SK-MEL-5 (cell line): ENCODE data around the gene SAMD14. TPM values are rescaled to one million over a fixed set of nuclear protein-coding genes. Genes with fewer than 3 reads are reported as not detected.

Experiments
- DNase-seq: peaks from one replicate; pipeline ENCODE4 v3.0.0-alpha.2; 2016; ENCODE audit warnings: low read depth, low spot score
- in situ Hi-C: cut with HindIII; loops from 2 replicates; pipeline ENCODE4 v1.10.0; 2016; ENCODE audit warnings: low sequenced_read_pairs, high pct_unique_total_duplicates, low pct_unique_long_range_greater_than_20kb
- total RNA-seq: library from RNA; depleted of rRNA; stranded (reverse); fragments of >200 nt; shearing (Covaris generic); gene quantifications from 2 replicates; pipeline ENCODE4 v1.2.3, GENCODE V29; 2014

SAMD14 gene
- total RNA-seq, 1 experiment from 2014 or later, result 0.03 TPM

DNA sequence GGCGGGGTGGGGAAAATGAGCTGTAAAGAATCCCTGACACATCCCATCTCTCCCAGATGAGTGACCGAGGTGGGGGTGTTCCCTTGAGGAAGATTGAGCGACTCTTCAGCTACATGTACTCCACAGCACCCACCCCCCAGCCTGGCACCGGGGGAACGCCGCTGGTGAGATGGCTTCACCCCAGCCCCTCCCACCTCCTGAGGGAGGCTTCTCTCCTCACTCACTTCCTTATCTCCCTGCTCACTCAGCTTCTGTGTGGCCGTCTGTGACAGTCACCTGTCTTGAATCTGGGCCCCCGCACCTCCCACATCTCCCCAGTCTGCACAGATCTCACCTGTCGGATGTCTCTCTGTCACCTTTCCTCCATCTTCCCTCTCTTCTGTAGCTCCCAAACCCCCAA lies 21.4 kb downstream of the SAMD14 start:
- no peak for DNase-seq
- in situ Hi-C loops, result no loop called here

DNA sequence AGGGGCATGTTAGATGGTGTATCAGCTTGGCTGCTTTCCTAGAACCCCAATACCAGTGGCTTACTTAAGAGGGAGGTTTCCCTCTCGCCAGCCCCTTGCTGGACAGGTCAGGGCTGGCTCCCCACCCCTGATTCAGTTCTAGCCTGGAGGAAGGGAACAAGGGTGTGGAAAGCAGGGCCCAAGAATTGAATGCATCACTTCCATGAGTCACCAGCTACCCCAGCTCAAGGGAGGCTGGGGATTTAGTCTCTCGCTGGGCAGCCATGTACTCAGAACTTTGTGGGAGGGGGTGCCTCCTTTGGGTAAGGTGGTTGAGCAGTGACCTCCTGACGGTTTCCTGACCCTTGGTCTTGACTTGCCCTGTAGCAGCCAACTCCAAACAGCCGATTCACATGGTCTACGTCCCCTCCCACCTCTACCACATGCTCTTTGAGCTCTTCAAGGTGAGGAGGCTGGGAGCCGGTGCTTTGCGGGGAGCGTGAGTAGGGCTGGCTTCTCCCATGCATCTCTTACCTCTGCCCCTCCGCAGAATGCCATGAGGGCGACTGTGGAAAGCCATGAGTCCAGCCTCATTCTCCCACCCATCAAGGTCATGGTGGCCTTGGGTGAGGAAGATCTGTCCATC lies 22.1 kb downstream of the SAMD14 start:
- in situ Hi-C loops, result no loop called here
- DNase-seq, result no peak

DNA sequence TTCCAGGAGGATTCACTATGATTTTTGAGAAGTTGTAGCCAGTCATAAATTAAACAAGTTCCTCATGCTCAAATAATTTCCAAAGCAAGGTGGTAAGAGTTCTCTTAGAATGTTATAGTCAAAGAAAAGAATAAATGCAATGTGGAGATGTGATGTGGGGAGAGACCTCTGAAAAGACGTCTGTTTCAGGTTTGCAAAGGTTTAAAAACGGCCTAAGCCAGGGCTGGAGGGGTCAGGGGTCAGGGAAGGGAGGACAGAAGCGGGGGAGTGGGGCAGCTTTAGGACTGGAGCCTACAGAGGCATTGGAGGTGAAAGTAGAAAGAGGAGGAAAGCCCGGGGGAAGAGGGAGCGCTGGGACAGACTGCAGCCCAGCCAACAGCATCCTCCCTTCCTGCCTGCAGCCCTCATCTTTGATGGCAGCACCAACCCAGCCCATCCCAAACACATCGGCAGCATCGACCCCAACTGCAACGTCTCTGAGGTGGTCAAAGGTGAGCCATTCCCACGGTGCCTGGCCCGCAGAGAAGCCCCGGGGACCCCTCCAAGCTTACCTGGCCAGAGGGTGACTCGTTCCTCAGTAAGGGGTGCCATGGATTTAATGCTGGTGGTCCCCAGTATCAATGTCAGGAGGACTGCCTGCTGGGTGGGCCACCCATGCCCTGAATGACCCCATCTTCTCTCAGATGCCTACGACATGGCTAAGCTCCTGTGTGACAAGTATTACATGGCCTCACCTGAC lies 23.4 kb downstream of the SAMD14 start:
- in situ Hi-C loops, result no loop called here
- no peak for DNase-seq

DNA sequence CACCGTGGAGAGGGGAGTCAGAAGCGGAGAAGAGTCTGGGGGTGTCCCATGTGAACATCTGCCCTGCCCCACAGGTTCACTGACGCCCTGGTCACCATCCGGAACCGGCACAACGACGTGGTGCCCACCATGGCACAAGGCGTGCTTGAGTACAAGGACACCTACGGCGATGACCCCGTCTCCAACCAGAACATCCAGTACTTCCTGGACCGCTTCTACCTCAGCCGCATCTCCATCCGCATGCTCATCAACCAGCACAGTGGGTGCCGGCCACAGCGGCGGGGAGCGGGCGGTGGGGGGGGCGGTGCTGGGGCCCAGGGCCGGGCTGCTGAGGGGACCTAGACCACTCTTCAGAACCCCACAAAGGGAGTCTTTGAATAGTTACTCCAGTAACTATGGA lies 24.1 kb downstream of the SAMD14 start:
- no peak for DNase-seq
- in situ Hi-C loops, result no loop called here

DNA sequence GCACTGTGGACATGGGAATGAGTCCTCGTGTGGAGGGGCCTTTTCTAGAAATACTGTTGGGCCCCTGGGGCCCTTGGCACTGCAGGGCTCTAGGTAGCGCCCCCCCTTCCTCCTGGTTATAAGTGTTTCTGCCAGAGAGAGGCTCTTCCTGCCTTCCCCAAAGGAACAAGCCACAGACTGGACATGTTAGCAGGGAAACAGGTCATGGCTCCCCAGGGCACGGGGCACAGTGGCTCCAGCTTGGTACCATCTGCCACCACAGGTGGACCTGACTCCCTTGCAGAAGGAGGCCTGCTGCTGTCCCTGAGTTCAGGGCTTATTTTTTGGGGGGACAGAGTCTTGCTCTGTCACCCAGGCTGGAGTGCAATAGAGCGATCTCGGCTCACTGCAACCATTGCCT lies 26.0 kb downstream of the SAMD14 start:
- in situ Hi-C loops, result no loop called here
- DNase-seq, result no peak

DNA sequence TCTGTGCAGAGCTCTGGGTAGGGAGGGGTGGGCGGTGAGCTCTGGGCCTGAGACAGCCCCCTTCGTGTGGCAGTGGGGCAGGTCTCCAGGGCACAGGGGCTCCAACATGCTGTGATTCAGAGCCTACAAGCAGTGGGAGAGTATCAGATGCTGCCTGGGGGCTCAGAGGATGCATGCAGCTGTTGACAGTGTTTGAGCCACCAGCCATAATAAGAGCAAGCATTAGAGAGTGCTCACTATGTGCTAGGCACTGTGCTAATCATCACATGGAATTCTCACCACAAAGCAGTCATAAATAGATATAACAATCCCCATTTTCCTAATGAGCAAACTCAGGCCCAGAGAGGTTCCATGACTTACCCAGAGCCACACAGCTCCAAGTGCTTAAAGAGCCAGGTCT lies 26.7 kb downstream of the SAMD14 start:
- no peak for DNase-seq
- in situ Hi-C loops, result no loop called here

DNA sequence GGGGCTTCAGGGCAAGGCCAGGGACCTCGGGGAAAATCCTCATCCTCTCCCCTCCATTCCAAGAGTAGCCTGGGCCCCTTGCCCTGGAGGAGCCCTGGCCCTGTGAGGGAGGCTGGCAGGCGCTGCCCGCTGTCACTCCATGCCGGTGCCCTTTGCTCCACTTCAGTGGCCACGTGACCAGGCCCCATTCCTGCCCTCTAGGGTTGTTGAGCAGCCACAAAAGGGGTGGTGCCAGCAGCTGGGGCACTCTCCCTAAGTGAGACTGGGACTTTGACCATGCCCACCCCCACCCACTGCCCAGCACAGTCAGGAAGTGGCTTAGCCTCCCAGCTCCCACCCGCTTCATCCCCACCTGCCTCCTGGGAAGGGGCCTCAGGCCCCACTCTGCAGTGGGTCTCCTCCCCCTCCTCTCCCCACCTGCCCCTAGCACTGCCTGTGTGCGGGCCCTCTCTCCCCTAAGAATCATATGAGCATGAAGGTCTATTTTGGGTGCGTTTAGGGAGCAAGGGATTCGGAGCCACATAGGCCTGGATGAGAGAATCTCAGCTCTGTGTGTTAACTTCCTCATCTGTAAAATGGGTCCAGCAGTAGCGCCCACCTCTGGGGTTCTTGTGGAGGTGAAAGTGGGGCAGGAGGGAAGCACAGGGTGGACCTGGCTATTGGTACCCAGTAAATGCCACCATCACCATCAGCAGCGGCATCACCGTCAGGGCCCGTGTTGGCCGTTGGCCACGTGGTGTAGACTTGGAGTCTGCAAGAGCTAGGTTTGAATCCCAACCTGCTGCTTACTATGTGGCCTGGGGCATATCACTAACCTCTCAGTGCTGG lies 27.6 kb downstream of the SAMD14 start:
- in situ Hi-C loops, result no loop called here
- no peak for DNase-seq

DNA sequence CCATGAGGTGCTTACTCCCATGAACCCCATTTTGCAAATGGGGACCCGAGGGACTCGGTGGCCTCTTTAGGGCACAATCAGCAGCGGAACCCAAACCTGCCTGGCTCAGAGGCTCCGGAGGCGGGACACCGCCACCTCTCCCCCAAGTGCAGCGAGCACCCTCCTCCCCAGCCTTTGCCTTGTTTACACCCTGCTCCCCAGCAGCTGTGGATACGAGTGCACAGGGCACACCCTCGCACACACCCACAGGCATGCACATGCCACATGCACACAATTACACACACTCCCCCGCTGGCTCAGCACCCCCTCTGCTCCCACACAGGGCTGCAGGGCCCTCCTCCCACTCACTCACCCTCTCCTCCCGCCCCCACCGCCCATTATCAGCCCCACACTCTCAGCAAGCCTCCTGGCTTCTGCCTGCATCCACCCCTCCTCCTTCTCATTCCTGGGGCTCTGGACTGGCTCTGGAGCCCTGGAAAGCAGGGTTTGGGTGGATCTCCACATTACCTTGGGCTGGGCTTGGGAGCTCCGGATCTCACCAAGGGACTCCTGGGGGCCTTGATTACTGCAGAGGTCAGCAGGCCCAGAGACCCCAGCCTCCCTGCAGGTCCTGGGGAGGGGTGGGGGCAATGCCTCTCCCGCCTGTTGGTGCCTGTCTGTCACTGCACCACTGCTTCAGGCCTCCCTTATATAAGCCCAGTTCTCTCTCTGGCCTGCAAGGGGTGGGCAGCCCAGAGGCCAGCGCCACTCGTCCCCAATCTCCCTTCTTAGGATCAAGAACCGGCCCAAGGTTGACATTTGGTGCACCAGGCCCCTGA lies 28.4 kb downstream of the SAMD14 start:
- in situ Hi-C loops, result no loop called here
- DNase-seq, result no peak

DNA sequence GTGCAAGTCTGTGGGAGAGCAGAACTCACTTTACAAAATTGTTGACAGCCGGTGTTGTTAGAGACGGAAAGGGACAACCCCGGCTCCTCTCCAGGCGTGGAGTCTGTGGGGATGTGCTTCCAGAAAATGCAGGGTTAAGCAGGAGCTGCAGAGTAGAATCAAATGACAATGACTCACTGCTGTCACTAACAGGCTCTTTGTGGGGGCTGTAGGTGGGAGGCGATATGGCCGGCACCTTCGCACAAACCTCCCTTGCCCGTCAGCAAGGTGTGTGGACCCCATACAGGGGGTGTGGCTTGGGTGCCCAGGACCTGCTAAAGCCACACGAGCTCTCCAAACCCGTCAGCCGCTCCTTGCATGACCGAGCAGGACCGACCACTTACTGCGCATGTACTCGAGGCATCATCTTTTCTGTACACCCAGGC lies 29.0 kb downstream of the SAMD14 start:
- in situ Hi-C loops, result no loop called here
- no peak for DNase-seq

DNA sequence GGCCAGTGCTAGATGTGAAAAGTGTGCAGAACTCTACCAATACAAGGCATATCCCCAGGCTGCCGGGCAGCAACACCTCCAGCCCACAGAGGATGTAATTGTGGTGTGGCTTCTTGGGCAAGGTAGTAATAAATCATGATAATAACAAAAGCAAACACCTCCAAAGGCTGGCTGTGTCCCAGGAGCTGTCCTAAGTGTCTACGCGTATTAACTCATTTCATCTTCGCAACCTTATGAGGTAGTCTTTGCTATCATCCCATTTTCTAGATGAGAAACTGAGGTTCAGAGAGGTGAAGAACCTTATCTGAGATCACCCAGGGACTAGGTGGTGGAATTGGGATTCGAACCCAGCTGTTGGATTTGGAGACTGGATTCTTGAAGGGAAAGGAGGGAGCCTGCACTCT lies 29.5 kb downstream of the SAMD14 start:
- DNase-seq, result no peak
- in situ Hi-C loops, result no loop called here

DNA sequence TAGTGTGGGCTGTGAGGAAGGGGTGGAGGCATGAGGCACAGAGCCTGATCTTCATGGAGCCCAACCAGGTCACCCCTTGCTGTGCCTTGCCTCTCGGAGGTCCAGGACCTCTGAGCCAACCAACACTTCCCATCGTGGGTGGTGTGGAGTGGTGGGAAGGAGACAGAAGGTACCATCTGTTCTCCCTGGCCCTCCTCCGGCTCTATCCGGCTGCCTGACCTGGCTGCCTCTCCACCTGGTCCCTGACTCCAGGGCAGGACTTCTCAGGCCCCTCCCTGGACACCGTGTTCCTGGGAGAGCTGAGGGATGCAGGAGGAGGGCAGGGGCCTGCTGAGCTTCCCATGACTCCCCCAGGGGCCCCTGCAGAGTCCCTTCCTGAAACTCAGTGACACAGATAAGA lies 31.0 kb downstream of the SAMD14 start:
- in situ Hi-C loops, result no loop called here
- no peak for DNase-seq

DNA sequence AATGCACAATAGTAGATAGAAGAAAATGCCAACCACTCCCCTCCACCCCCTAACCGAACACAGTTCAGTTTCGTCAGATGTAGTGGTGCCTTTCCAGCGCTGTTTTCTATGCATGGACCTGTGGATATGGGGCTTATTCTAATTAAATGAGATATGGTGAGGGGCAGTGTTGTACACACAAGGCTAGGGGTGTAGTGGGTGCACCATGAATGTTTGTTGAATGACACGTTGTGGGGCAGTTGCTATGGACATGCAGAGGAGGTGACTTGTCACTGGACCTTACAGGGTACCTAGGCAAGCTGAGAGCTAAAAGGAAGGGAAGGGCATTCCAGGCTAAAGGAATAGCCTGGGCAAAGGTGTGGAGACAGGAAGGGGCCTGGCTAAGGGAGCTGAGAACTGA lies 31.4 kb downstream of the SAMD14 start:
- no peak for DNase-seq
- in situ Hi-C loops, result no loop called here

DNA sequence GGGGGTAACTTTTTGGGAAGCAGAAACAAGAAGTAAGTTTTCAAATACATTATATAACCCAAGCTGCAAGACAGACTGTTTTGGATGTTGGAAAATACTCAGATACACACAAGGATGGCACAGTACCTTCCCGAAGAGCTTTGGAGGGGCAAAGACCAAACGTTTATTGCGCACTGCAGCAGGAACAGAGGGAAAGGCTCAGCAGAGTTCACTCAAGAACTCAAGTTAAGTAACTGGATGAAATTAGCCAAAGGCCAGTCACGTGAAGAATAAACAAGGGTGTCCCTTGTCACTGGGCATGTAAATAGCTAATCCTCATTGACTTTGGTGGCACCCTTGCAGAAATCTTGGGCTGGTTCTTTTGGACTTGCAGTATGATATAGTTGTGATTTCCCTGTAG lies 32.0 kb downstream of the SAMD14 start:
- DNase-seq, result no peak
- in situ Hi-C loops, result no loop called here

DNA sequence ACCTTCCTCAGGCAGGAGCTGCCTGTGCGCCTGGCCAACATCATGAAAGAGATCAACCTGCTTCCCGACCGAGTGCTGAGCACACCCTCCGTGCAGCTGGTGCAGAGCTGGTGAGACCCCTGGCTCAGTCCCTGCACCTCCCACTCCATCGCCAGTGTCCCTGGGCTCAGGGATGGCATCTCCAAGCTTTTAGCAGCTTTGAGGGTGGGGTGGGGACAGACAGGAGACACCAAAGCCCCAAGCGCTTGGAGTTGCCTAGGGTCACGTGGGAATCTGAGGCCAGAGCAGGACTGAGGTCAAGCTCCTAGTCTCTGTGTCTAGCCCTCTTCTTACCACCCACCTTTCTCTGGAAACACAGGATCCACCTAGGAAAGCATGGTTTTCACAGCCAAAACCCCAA lies 32.5 kb downstream of the SAMD14 start:
- no peak for DNase-seq
- in situ Hi-C loops, result no loop called here

DNA sequence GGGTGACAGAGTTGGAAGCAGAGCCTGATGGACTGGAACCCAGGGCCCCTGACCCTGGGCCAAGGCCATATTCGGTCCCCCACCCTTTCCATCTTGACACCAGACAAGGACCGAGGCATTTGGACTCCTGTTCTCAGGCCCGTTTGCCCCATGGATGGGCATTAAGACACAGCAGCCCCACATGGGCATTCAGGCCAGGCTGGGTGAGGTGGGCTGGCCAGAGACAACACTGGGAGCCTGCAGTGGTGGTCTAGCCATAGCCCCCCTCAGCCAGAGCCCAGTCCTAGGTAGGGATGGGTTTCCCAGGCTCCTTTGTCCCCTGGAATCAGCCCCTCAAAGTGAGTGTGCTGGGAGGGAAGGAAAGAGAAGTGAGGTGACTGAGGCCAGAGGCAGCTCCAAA lies 33.2 kb downstream of the SAMD14 start:
- in situ Hi-C loops, result no loop called here
- DNase-seq, result no peak

DNA sequence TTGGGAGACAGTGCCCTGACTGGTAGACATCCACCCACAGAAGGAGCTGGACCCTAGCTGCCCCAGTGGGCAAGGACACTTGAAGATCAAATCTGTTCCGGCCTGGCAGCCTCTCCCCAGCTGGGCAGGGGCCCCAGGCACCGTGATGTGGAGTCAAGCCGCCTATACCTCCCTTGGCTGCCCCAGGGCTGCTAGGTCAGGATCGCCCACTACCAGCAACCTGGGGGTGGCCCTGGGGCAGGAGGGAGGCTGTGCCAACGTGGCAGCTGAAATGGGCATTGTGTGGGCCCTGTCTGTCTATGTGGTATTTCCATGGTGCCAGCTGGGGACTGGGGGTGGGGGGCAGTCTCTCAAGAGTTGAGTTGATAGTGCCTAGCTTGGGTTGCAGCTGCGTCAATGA lies 33.9 kb downstream of the SAMD14 start:
- DNase-seq, result no peak
- in situ Hi-C loops, result no loop called here

DNA sequence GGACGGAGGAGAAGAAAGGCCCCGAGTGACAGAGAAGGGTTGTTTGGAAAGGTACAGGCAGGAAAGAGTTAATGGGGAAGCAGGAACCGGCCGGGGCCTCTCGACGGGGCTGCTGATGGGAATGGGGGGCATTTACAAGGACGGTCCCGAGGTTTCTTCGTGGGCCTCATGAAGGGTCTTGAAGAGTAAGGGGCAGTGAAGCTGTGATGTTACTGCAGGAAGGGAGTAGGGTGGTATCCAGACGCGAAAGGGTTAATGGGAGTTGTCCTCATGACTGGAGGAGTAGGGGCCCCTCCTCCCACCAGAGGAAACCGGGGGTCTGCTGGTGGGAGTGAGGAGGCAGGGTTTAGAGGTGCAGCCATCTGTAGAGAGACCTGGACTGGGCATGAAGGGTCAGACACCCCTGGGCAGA lies 34.3 kb downstream of the SAMD14 start:
- in situ Hi-C loops, result no loop called here
- no peak for DNase-seq
